ENCODE measurements around the gene ABLIM2.

Gene ABLIM2

DNA sequence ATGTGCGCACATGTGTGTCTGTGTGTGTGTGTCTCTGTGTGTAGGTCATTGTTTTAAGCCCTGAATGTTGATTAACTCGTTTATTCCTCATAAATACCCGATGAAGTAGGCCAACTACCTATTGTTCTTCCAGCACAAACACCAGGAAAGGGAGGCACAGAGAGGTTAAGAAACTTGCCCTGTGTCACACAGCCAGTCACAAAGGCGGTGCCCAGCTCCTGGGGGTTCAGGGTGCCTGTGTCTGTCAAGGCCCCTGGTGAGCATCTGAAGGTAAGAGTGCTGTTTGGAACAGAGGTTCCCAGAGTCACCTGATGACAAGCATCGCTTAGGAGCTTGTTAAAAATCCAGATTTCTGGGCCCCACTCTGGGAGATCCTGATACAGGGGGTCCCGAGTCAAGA, 22.5 kb upstream of the ABLIM2 start:
- Histone ChIP-seq H3K4me1 (ENCODE audit: control insufficient read depth, insufficient read depth, low read length, poor library complexity, severe bottlenecking) (peaks cover 9% of the 10 kb centered on the region), H3K27ac (ENCODE audit: low read depth, low read length, severe bottlenecking) (no peak overlapping the region), H3K36me3 (ENCODE audit: control insufficient read depth, insufficient read depth, low read length) (no peaks in the 10 kb centered on the region), H3K4me3 (ENCODE audit: extremely low read depth, insufficient read depth, low read length, poor library complexity, severe bottlenecking) (no peak overlapping the region), H3K9me3 (ENCODE audit: control insufficient read depth, low read length) (no peaks in the 10 kb centered on the region)
- WGBS, 2 experiments (ENCODE audit: insufficient coverage in 2 of 2), result 91 to 92% methylated on average over 4 to 5 of the region's 6 CpGs

- 82 to 88% methylated on average over 7 of the region's 8 CpGs for WGBS, 2 experiments (ENCODE audit: insufficient coverage in 2 of 2)
- Histone ChIP-seq H3K36me3 (ENCODE audit: control insufficient read depth, insufficient read depth, low read length) (no peaks in the 10 kb centered on the region), H3K9me3 (ENCODE audit: control insufficient read depth, low read length) (no peaks in the 10 kb centered on the region), H3K27ac (ENCODE audit: low read depth, low read length, severe bottlenecking) (no peak overlapping the region), H3K4me1 (ENCODE audit: control insufficient read depth, insufficient read depth, low read length, poor library complexity, severe bottlenecking) (peaks cover 9% of the 10 kb centered on the region), H3K4me3 (ENCODE audit: extremely low read depth, insufficient read depth, low read length, poor library complexity, severe bottlenecking) (no peak overlapping the region)
Measured at GRCh38 chr4:8180310-8181093, 21.9 kb upstream of the ABLIM2 start.

GRCh38 chr4:8179771-8180170, 21.2 kb upstream of the ABLIM2 start:
- Histone ChIP-seq H3K9me3 (ENCODE audit: control insufficient read depth, low read length) (no peaks in the 10 kb centered on the region), H3K4me1 (ENCODE audit: control insufficient read depth, insufficient read depth, low read length, poor library complexity, severe bottlenecking) (peaks cover 9% of the 10 kb centered on the region), H3K36me3 (ENCODE audit: control insufficient read depth, insufficient read depth, low read length) (no peaks in the 10 kb centered on the region), H3K27ac (ENCODE audit: low read depth, low read length, severe bottlenecking) (no peak overlapping the region), H3K4me3 (ENCODE audit: extremely low read depth, insufficient read depth, low read length, poor library complexity, severe bottlenecking) (no peak overlapping the region)
- 87 to 88% methylated on average over 9 of the region's 9 CpGs for WGBS, 2 experiments (ENCODE audit: insufficient coverage in 2 of 2)

GRCh38 chr4:8179074-8179473, 20.5 kb upstream of the ABLIM2 start:
- Histone ChIP-seq H3K27ac (ENCODE audit: low read depth, low read length, severe bottlenecking) (no peak overlapping the region), H3K9me3 (ENCODE audit: control insufficient read depth, low read length) (no peaks in the 10 kb centered on the region), H3K36me3 (ENCODE audit: control insufficient read depth, insufficient read depth, low read length) (no peaks in the 10 kb centered on the region), H3K4me3 (ENCODE audit: extremely low read depth, insufficient read depth, low read length, poor library complexity, severe bottlenecking) (no peak overlapping the region), H3K4me1 (ENCODE audit: control insufficient read depth, insufficient read depth, low read length, poor library complexity, severe bottlenecking) (peaks cover 9% of the 10 kb centered on the region)
- 93 to 96% methylated on average over 9 to 10 of the region's 10 CpGs for WGBS, 2 experiments (ENCODE audit: insufficient coverage in 2 of 2)

DNA sequence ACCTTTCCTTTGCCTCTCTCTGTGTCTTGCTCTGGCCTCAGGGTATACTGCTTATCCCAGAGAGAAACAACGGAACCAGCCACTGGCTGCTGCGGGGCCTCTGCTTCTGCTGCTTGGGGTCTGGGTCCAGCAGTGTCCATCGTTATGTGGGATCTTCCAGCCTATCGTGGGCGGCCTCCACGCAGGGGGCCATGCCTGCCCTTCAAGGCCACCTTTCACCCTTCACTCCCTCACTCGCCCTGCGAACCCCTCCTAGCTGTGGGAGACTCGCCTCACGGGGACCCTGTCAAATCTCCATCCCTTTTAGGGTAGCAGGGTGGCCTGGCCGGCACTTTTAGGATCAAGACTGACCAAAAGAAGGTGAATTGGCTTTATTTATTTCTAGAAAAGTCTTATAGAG, 19.3 kb upstream of the ABLIM2 start:
- peaks cover 6% of the 10 kb centered on the region for H3K4me1 ChIP-seq (ENCODE audit: control insufficient read depth, insufficient read depth, low read length, poor library complexity, severe bottlenecking)
- H3K27ac ChIP-seq (ENCODE audit: low read depth, low read length, severe bottlenecking), result no peak overlapping the region
- H3K36me3 ChIP-seq (ENCODE audit: control insufficient read depth, insufficient read depth, low read length), result no peaks in the 10 kb centered on the region
- 85 to 94% methylated on average over 6 to 7 of the region's 11 CpGs for WGBS, 2 experiments (ENCODE audit: insufficient coverage in 2 of 2)
- no peak overlapping the region for H3K4me3 ChIP-seq (ENCODE audit: extremely low read depth, insufficient read depth, low read length, poor library complexity, severe bottlenecking)
- H3K9me3 ChIP-seq (ENCODE audit: control insufficient read depth, low read length), result no peaks in the 10 kb centered on the region

GRCh38 chr4:8177552-8177951, 18.9 kb upstream of the ABLIM2 start:
- Histone ChIP-seq H3K27ac (ENCODE audit: low read depth, low read length, severe bottlenecking) (no peak overlapping the region), H3K4me3 (ENCODE audit: extremely low read depth, insufficient read depth, low read length, poor library complexity, severe bottlenecking) (no peak overlapping the region), H3K36me3 (ENCODE audit: control insufficient read depth, insufficient read depth, low read length) (no peaks in the 10 kb centered on the region), H3K9me3 (ENCODE audit: control insufficient read depth, low read length) (no peaks in the 10 kb centered on the region), H3K4me1 (ENCODE audit: control insufficient read depth, insufficient read depth, low read length, poor library complexity, severe bottlenecking) (peaks cover 6% of the 10 kb centered on the region)
- 79 to 86% methylated on average over 4 to 5 of the region's 6 CpGs for WGBS, 2 experiments (ENCODE audit: insufficient coverage in 2 of 2)

GRCh38 chr4:8176547-8177399, 18.2 kb upstream of the ABLIM2 start:
- WGBS, 2 experiments (ENCODE audit: insufficient coverage in 2 of 2), result 44 to 48% methylated on average over 16 to 17 of the region's 17 CpGs
- Histone ChIP-seq H3K27ac (ENCODE audit: low read depth, low read length, severe bottlenecking) (no peak overlapping the region), H3K9me3 (ENCODE audit: control insufficient read depth, low read length) (no peaks in the 10 kb centered on the region), H3K4me1 (ENCODE audit: control insufficient read depth, insufficient read depth, low read length, poor library complexity, severe bottlenecking) (no peaks in the 10 kb centered on the region), H3K36me3 (ENCODE audit: control insufficient read depth, insufficient read depth, low read length) (no peaks in the 10 kb centered on the region), H3K4me3 (ENCODE audit: extremely low read depth, insufficient read depth, low read length, poor library complexity, severe bottlenecking) (no peak overlapping the region)

DNA sequence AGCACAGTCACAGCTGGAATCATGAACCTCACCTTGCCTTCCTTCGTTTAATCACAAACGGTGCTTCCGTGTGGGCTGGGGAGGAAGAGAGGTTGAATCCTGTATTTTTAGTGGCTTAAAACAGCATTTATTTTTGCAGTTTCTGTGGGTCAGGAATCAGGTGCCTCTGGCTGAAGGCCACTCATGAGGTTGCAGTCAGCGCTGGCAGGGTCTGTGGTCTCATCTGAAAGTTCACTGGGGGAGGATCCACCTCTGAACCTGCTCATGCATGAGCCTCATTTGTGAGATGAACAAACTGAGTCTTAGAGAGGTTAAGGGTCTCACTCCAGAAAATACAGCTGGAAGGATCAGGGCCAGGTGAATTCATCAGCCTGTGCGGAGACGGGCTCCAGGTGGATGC, 17.1 kb upstream of the ABLIM2 start:
- Histone ChIP-seq H3K36me3 (ENCODE audit: control insufficient read depth, insufficient read depth, low read length) (no peaks in the 10 kb centered on the region), H3K4me3 (ENCODE audit: extremely low read depth, insufficient read depth, low read length, poor library complexity, severe bottlenecking) (no peak overlapping the region), H3K27ac (ENCODE audit: low read depth, low read length, severe bottlenecking) (no peak overlapping the region), H3K4me1 (ENCODE audit: control insufficient read depth, insufficient read depth, low read length, poor library complexity, severe bottlenecking) (no peaks in the 10 kb centered on the region), H3K9me3 (ENCODE audit: control insufficient read depth, low read length) (no peaks in the 10 kb centered on the region)
- 90 to 97% methylated on average over 6 of the region's 6 CpGs for WGBS, 2 experiments (ENCODE audit: insufficient coverage in 2 of 2)

DNA sequence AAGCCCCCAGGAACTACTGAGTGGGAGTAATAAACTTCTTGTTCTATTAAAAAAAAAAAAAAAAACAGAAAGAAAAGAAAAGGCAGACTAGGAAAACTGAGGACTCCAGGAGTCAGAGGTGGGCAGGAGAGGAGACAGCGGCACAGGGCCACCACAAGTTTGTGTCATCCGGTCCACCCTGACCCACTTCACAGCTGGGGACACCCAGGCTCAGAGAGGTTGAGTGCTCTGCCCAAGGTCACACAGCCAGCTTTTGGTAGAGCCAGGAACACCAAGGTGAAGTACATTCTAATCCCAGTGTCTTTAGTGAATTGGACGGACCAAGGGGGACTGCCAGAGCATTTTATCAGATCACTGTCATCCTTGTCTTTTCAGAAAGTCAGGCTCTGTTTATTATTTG, 16.4 kb upstream of the ABLIM2 start:
- no peak overlapping the region for H3K27ac ChIP-seq (ENCODE audit: low read depth, low read length, severe bottlenecking)
- H3K9me3 ChIP-seq (ENCODE audit: control insufficient read depth, low read length), result no peaks in the 10 kb centered on the region
- H3K4me1 ChIP-seq (ENCODE audit: control insufficient read depth, insufficient read depth, low read length, poor library complexity, severe bottlenecking), result no peaks in the 10 kb centered on the region
- no peaks in the 10 kb centered on the region for H3K36me3 ChIP-seq (ENCODE audit: control insufficient read depth, insufficient read depth, low read length)
- WGBS, 2 experiments (ENCODE audit: insufficient coverage in 2 of 2), result 91 to 97% methylated on average over 3 of the region's 3 CpGs
- no peak overlapping the region for H3K4me3 ChIP-seq (ENCODE audit: extremely low read depth, insufficient read depth, low read length, poor library complexity, severe bottlenecking)

- Histone ChIP-seq H3K4me1 (ENCODE audit: control insufficient read depth, insufficient read depth, low read length, poor library complexity, severe bottlenecking) (no peaks in the 10 kb centered on the region), H3K36me3 (ENCODE audit: control insufficient read depth, insufficient read depth, low read length) (no peaks in the 10 kb centered on the region), H3K4me3 (ENCODE audit: extremely low read depth, insufficient read depth, low read length, poor library complexity, severe bottlenecking) (no peak overlapping the region), H3K27ac (ENCODE audit: low read depth, low read length, severe bottlenecking) (no peak overlapping the region), H3K9me3 (ENCODE audit: control insufficient read depth, low read length) (peaks cover 3% of the 10 kb centered on the region)
- WGBS, 2 experiments (ENCODE audit: insufficient coverage in 2 of 2), result 86 to 93% methylated on average over 8 to 12 of the region's 13 CpGs
Measured at GRCh38 chr4:8173492-8174242, 15.1 kb upstream of the ABLIM2 start.

Data from mesodermal cell (in vitro differentiated cells).